HG03039 (cell line): ENCODE data around the gene OSGEP.

Source experiments
- ATAC-seq: cut with Tn5 transposase; IDR thresholded peaks from one replicate; pipeline ENCODE4 v1.9.1; 2021; ENCODE audit warnings: mild to moderate bottlenecking, moderate library complexity; ENCODE audit not compliant: unreplicated experiment

The OSGEP gene

GRCh38 chr14:20434701-20435581 lies 19.7 kb downstream of the OSGEP start:
- no peak for ATAC-seq

GRCh38 chr14:20429801-20430669 lies 24.6 kb downstream of the OSGEP start:
- ATAC-seq = no peak

- no peak for ATAC-seq
Measured at GRCh38 chr14:20428802-20429201, 25.8 kb downstream of the OSGEP start.

- ATAC-seq = peak; percentile 30
Measured at GRCh38 chr14:20428010-20428365, 26.6 kb downstream of the OSGEP start.

- peak; percentile 60 for ATAC-seq
Measured at GRCh38 chr14:20427231-20428009, 27.2 kb downstream of the OSGEP start.

- no peak for ATAC-seq
Measured at GRCh38 chr14:20424851-20425250, 29.8 kb downstream of the OSGEP start.

GRCh38 chr14:20422886-20423285 lies 31.7 kb downstream of the OSGEP start:
- no peak for ATAC-seq

- ATAC-seq = no peak
Measured at GRCh38 chr14:20421267-20421666, 33.3 kb downstream of the OSGEP start.

GRCh38 chr14:20419419-20419818 lies 35.2 kb downstream of the OSGEP start:
- ATAC-seq = no peak

- ATAC-seq = no peak
Measured at GRCh38 chr14:20418501-20418909, 36.1 kb downstream of the OSGEP start.

GRCh38 chr14:20417250-20418186 lies 37.1 kb downstream of the OSGEP start:
- ATAC-seq = no peak

GRCh38 chr14:20416223-20416622 lies 38.4 kb downstream of the OSGEP start:
- no peak for ATAC-seq

GRCh38 chr14:20415782-20416206 lies 38.8 kb downstream of the OSGEP start:
- ATAC-seq = no peak

- ATAC-seq = no peak
Measured at GRCh38 chr14:20413744-20414082, 40.9 kb downstream of the OSGEP start.

GRCh38 chr14:20412876-20413743 lies 41.5 kb downstream of the OSGEP start, which contains the start of gene TEP1:
TEP1 (minus strand) TSS chr14:20413501; CDS start chr14:20408439, 5,062 bp downstream.
- peak; percentile 71 for ATAC-seq

- peak; percentile 41 for ATAC-seq
Measured at GRCh38 chr14:20412411-20412810, 42.2 kb downstream of the OSGEP start.

GRCh38 chr14:20409226-20409625 lies 45.4 kb downstream of the OSGEP start:
- ATAC-seq = no peak

- no peak for ATAC-seq
Measured at GRCh38 chr14:20403521-20403920, 51.1 kb downstream of the OSGEP start.
